H1 (cell line): Measurements from ENCODE around the gene STAMBPL1. TPM values are rescaled to one million over a fixed set of nuclear protein-coding genes. Genes with fewer than 3 reads are reported as not detected.

Source experiments
- CTCF ChIA-PET: fragments of 300-600 bp; sonication (Branson Sonifier 250); formaldehyde crosslinking; loops from one replicate; lab custom pipeline; 2021; ENCODE audit not compliant: partially characterized antibody; lab: Charles Lee
- POLR2A ChIA-PET: fragments of 300-600 bp; sonication (Branson Sonifier 250); formaldehyde crosslinking; loops from one replicate; lab custom pipeline; 2021; ENCODE audit warnings: inconsistent platforms; ENCODE audit not compliant: partially characterized antibody; lab: Charles Lee
- DNase-seq, 2 experiments: peaks; one replicate each; pipeline versions ENCODE4 v3.0.0 to v3.0.0-alpha.2; 2010 to 2022; ENCODE audit warnings: low spot score in 2 of 2, low read depth in 1 of 2, mixed read lengths in 1 of 2
- FAIRE-seq: peaks from 2 replicates; lab custom pipeline; 2011; peaks lifted over from hg19 to GRCh38; lab: Jason Lieb, UNC
- H2AFZ ChIP-seq: 2 replicates; pipeline ENCODE4 v1.8.1; 2012; ENCODE audit warnings: low read length, inconsistent platforms
- H2AK5ac ChIP-seq: 2 replicates; pipeline ENCODE4 v1.6.1; 2013; ENCODE audit warnings: low read depth, low read length
- H2BK120ac ChIP-seq: replicated peaks from 2 replicates; pipeline ENCODE3; 2013; ENCODE audit warnings: low read depth, low read length, inconsistent platforms
- H2BK12ac ChIP-seq: 2 replicates; pipeline ENCODE4 v1.6.1; 2013; ENCODE audit warnings: low read depth, low read length
- H2BK15ac ChIP-seq: 2 replicates; pipeline ENCODE4 v1.6.1; 2013; ENCODE audit warnings: low read length
- H2BK20ac ChIP-seq: 2 replicates; pipeline ENCODE4 v1.6.1; 2013; ENCODE audit warnings: low read length
- H2BK5ac ChIP-seq: 2 replicates; pipeline ENCODE4 v1.6.1; 2013; ENCODE audit warnings: low read depth, low read length
- H3K14ac ChIP-seq: 2 replicates; pipeline ENCODE4 v1.6.1; 2013; ENCODE audit warnings: inconsistent platforms; ENCODE audit not compliant: insufficient read length
- H3K18ac ChIP-seq: 2 replicates; pipeline ENCODE4 v1.6.1; 2013; ENCODE audit warnings: low read length; ENCODE audit errors: extremely low read depth
- H3K23ac ChIP-seq: 2 replicates; pipeline ENCODE4 v1.6.1; 2013; ENCODE audit warnings: inconsistent platforms; ENCODE audit not compliant: insufficient read length
- H3K23me2 ChIP-seq: 2 replicates; pipeline ENCODE4 v1.6.1; 2013; ENCODE audit warnings: low read depth, low read length
- H3K27ac ChIP-seq: 2 replicates; pipeline ENCODE4 v1.6.1; 2011; ENCODE audit warnings: low read depth, low read length, inconsistent platforms
- H3K27me3 ChIP-seq, 4 experiments: replicated peaks in 1 of 4; 1 replicate in 1 of 4; 2 replicates in 3 of 4; pipeline versions ENCODE4 v1.6.1 to v1.8.1; 2011 to 2013; ENCODE audit warnings: low read length in 3 of 4, mild to moderate bottlenecking in 3 of 4, inconsistent platforms in 2 of 4, mixed read lengths in 2 of 4, moderate library complexity in 1 of 4; ENCODE audit not compliant: control insufficient read depth in 3 of 4, insufficient read depth in 3 of 4; ENCODE audit errors: extremely low read depth in 1 of 4
- H3K36me3 ChIP-seq, 4 experiments: 2 replicates each; pipeline versions ENCODE4 v1.6.1 to v1.8.1; 2011 to 2013; ENCODE audit warnings: mild to moderate bottlenecking in 4 of 4, low read length in 3 of 4, moderate library complexity in 2 of 4, control low read depth in 1 of 4, inconsistent platforms in 1 of 4; ENCODE audit not compliant: insufficient read depth in 4 of 4, control insufficient read depth in 2 of 4
- H3K4ac ChIP-seq: replicated peaks from 2 replicates; pipeline ENCODE3; 2013; ENCODE audit warnings: low read length, low read depth, mixed read lengths, inconsistent platforms; ENCODE audit not compliant: insufficient read length
- H3K4me1 ChIP-seq, 4 experiments: replicated peaks in 1 of 4; 1 replicate in 1 of 4; 2 replicates in 3 of 4; pipeline versions ENCODE4 v1.6.1 to v1.8.1; 2011 to 2013; ENCODE audit warnings: low read length in 3 of 4, inconsistent platforms in 2 of 4, mixed read lengths in 1 of 4; ENCODE audit not compliant: insufficient read depth in 4 of 4, control insufficient read depth in 3 of 4
- H3K4me2 ChIP-seq, 2 experiments: 2 replicates each; pipeline versions ENCODE4 v1.6.1 to v1.8.1; 2011 to 2013; ENCODE audit warnings: low read depth in 2 of 2, low read length in 2 of 2, control low read depth in 1 of 2, inconsistent platforms in 1 of 2, mild to moderate bottlenecking in 1 of 2; ENCODE audit not compliant: insufficient read depth in 1 of 2
- H3K4me3 ChIP-seq, 4 experiments: fragments of 200-600, 300-600 bp in 1 of 4; sonication (generic), shearing (Covaris generic), sonication (Bioruptor Twin) in 1 of 4; 2 replicates each; pipeline versions ENCODE4 v1.5.1 to v1.8.1; 2011 to 2016; ENCODE audit warnings: low read length in 4 of 4, low read depth in 3 of 4, control low read depth in 2 of 4, inconsistent platforms in 2 of 4, mild to moderate bottlenecking in 2 of 4, mixed read lengths in 1 of 4, moderate library complexity in 1 of 4; ENCODE audit not compliant: insufficient read depth in 2 of 4; ENCODE audit errors: extremely low read depth in 1 of 4
- H3K56ac ChIP-seq: replicated peaks from 2 replicates; pipeline ENCODE3; 2013; ENCODE audit warnings: low read depth, mild to moderate bottlenecking, mixed read lengths, low read length, inconsistent platforms; ENCODE audit not compliant: insufficient read length
- H3K79me1 ChIP-seq: 2 replicates; pipeline ENCODE4 v1.6.1; 2013; ENCODE audit warnings: low read depth, low read length, control low read depth
- H3K79me2 ChIP-seq, 2 experiments: 2 replicates each; pipeline versions ENCODE4 v1.6.1 to v1.8.1; 2012 to 2013; ENCODE audit warnings: low read length in 2 of 2, mild to moderate bottlenecking in 2 of 2, inconsistent platforms in 1 of 2; ENCODE audit not compliant: insufficient read depth in 2 of 2, control insufficient read depth in 1 of 2
- H3K9ac ChIP-seq, 4 experiments: replicated peaks in 1 of 4; 1 replicate in 1 of 4; 2 replicates in 3 of 4; pipeline versions ENCODE4 v1.6.1 to v1.8.1; 2011 to 2013; ENCODE audit warnings: low read depth in 3 of 4, low read length in 3 of 4, control low read depth in 2 of 4, mild to moderate bottlenecking in 2 of 4, moderate library complexity in 2 of 4, inconsistent platforms in 1 of 4; ENCODE audit errors: extremely low read depth in 1 of 4
- H3K9me3 ChIP-seq, 2 experiments: 2 replicates each; pipeline versions ENCODE4 v1.6.1 to v1.8.1; 2012 to 2013; ENCODE audit warnings: mild to moderate bottlenecking in 2 of 2, moderate library complexity in 2 of 2, control low read depth in 1 of 2, inconsistent platforms in 1 of 2, low read depth in 1 of 2, low read length in 1 of 2, mixed read lengths in 1 of 2; ENCODE audit not compliant: insufficient read depth in 2 of 2
- H4K20me1 ChIP-seq, 2 experiments: replicated peaks in 1 of 2; 2 replicates each; pipeline versions ENCODE3 to v1.8.1; 2011 to 2013; ENCODE audit warnings: inconsistent platforms in 2 of 2, low read length in 2 of 2, mild to moderate bottlenecking in 1 of 2; ENCODE audit not compliant: insufficient read depth in 2 of 2, control insufficient read depth in 1 of 2
- H4K5ac ChIP-seq: 2 replicates; pipeline ENCODE4 v1.6.1; 2013; ENCODE audit warnings: low read length, low read depth, mixed read lengths, inconsistent platforms; ENCODE audit not compliant: insufficient read length
- H4K8ac ChIP-seq: 2 replicates; pipeline ENCODE4 v1.8.0; 2013; ENCODE audit warnings: mild to moderate bottlenecking, moderate library complexity, low read length, inconsistent platforms; ENCODE audit not compliant: insufficient read depth; ENCODE audit errors: extremely low read depth
- H4K91ac ChIP-seq: replicated peaks from 2 replicates; pipeline ENCODE3; 2013; ENCODE audit warnings: low read length, mixed read lengths, inconsistent platforms; ENCODE audit not compliant: insufficient read length
- HDAC2 ChIP-seq, 2 experiments: fragments of 300-600 bp in 1 of 2; sonication (generic) in 1 of 2; IDR thresholded peaks; 2 replicates each; pipeline ENCODE4 v1.6.1; 2011 to 2012; ENCODE audit warnings: low read depth in 2 of 2, low read length in 2 of 2, mild to moderate bottlenecking in 2 of 2, moderate library complexity in 2 of 2, borderline replicate concordance in 1 of 2, inconsistent platforms in 1 of 2
- WGBS, 2 experiments: shearing (Covaris generic) in 1 of 2; methylation state at CpG; one replicate each; pipeline versions ENCODE4 v1.1.6 to v1.1.7; 2013 to 2015; ENCODE audit warnings: low lambda C conversion rate in 2 of 2, mixed read lengths in 2 of 2, inconsistent platforms in 1 of 2, low coverage in 1 of 2, missing lambda C conversion rate in 1 of 2; ENCODE audit not compliant: insufficient replicate concordance in 2 of 2, insufficient coverage in 1 of 2, insufficient read length in 1 of 2; ENCODE audit errors: extremely low coverage in 1 of 2, missing lambda C conversion rate in 1 of 2; 5-methylcytosine and 5-hydroxymethylcytosine counted together
- polyA plus RNA-seq, 7 experiments: library from polyadenylated mRNA; depleted of rRNA in 3 of 7; stranded (reverse) in 5 of 7; unstranded in 2 of 7; fragments of >200 nt in 5 of 7; fragments of 200-250 nt in 2 of 7; gene quantifications; 1 replicate in 5 of 7; 2 replicates in 1 of 7; 4 replicates in 1 of 7; pipeline versions ENCODE4 v1.2.1 to v1.2.3, GENCODE V29; 2011 to 2013; ENCODE audit warnings: missing spikeins in 2 of 7, mixed read lengths in 2 of 7
- total RNA-seq: library from RNA; stranded (reverse); fragmentation: NEBNext Ultra II Directional; extraction: Animal tissue kit (Norgen Biotek cat#: 25700); gene quantifications from 2 replicates; pipeline ENCODE4 v1.2.1, GENCODE V29; 2021

Gene STAMBPL1
- total and polyA plus RNA-seq, 2 of the 8 experiments (the other 6 are each of a cell fraction or from before 2014, with no cell fraction given), result 5.5 TPM

GRCh38 chr10:88830643-88831268 lies 49.3 kb upstream of the STAMBPL1 start:
- Histone ChIP-seq H2AFZ (no peak overlapping the region), H3K27me3 (no peaks in the 10 kb centered on the region), H2BK120ac (no peak overlapping the region), H4K5ac (no peak overlapping the region), H3K18ac (no peak overlapping the region), H4K20me1 (no peaks in the 10 kb centered on the region), H3K9ac (no peak overlapping the region), H3K4ac (no peak overlapping the region), H3K4me3 (no peak overlapping the region), H3K27ac (no peak overlapping the region), H2BK20ac (no peak overlapping the region), H2BK12ac (no peak overlapping the region), H3K23me2 (no peaks in the 10 kb centered on the region), H3K4me1 (no peaks in the 10 kb centered on the region), H3K79me2 (no peaks in the 10 kb centered on the region), H3K14ac (no peak overlapping the region), H3K36me3 (no peaks in the 10 kb centered on the region)
- DNase-seq (no peak), FAIRE-seq (no peak)
- POLR2A ChIA-PET, result no interaction called here
- 94% methylated on average over 9 of the region's 9 CpGs; no CpG with 5 or more reads in 1 of the 2 experiments for WGBS, 2 experiments
- TF ChIP-seq HDAC2 (IDR thresholded peaks at IDR 0.05; ENCODE audit: borderline replicate concordance in 1 of 2, low read depth in 2 of 2, low read length in 2 of 2), result no peak
- TF ChIP-seq, all 59 proteins: peak for 0
- Histone ChIP-seq H3K79me1 (no peaks in the 10 kb centered on the region), H3K23ac (no peak overlapping the region), H3K56ac (no peak overlapping the region), H2BK5ac (no peak overlapping the region), H2BK15ac (no peak overlapping the region), H2AK5ac (no peak overlapping the region), H4K8ac (no peak overlapping the region), H3K9me3 (no peaks in the 10 kb centered on the region), H3K4me2 (no peak overlapping the region), H4K91ac (no peak overlapping the region)
- CTCF ChIA-PET, result interaction anchor here (1.0 to 2.4 kb wide), 6 partner anchors 12 to 200 kb away, joined by 3 to 21 read pairs (median 3); no protein-coding TSS in a partner anchor
